DND-41 (cell line): ENCODE data around the gene LRRC15.

Experiments
- EZH2 ChIP-seq: IDR thresholded peaks from 3 replicates; pipeline ENCODE4 v1.6.1; 2012; ENCODE audit warnings: borderline replicate concordance, low read depth, mild to moderate bottlenecking, moderate library complexity, low read length, inconsistent platforms; ENCODE audit not compliant: severe bottlenecking
- TF ChIP-seq, protein P1 (sequence below): IDR thresholded peaks from 2 replicates; pipeline ENCODE4 v1.5.1; 2012; ENCODE audit warnings: borderline replicate concordance, low read length, moderate library complexity, mild to moderate bottlenecking; ENCODE audit not compliant: poor library complexity, severe bottlenecking; ENCODE audit errors: extremely low read depth

DNA sequence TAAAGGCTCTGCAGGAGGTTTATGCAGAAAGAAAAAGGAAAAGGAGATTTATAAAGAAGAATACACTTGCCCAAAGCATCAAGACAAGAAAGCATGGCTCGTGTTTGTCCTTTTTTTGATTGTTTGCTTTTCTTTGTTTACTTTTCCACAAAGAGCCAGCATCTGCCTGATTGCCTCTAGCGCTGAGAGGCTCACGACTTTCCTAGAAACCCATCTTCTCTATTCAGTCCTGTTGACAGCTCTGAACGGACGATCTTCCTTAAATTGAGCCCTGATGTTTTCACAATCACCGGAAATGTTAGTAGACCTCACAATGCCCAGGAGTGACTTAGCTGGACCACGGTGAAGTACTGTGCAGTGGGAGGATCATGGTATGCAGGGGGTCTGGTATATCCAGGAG lies 17.1 kb upstream of the LRRC15 start:
- TF ChIP-seq, protein P1, sequence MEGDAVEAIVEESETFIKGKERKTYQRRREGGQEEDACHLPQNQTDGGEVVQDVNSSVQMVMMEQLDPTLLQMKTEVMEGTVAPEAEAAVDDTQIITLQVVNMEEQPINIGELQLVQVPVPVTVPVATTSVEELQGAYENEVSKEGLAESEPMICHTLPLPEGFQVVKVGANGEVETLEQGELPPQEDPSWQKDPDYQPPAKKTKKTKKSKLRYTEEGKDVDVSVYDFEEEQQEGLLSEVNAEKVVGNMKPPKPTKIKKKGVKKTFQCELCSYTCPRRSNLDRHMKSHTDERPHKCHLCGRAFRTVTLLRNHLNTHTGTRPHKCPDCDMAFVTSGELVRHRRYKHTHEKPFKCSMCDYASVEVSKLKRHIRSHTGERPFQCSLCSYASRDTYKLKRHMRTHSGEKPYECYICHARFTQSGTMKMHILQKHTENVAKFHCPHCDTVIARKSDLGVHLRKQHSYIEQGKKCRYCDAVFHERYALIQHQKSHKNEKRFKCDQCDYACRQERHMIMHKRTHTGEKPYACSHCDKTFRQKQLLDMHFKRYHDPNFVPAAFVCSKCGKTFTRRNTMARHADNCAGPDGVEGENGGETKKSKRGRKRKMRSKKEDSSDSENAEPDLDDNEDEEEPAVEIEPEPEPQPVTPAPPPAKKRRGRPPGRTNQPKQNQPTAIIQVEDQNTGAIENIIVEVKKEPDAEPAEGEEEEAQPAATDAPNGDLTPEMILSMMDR, result no peak
- TF ChIP-seq EZH2, result no peak
